Middle frontal gyrus (tissue), 1 donor: ENCODE measurements around the gene ZNF691.
"Not testable (repeated sequence)": the region's sequence is repeated elsewhere in the genome, so short reads cannot be mapped to it uniquely, and the experiment has no call there.

Source experiments
- DNase-seq: peaks from one replicate; pipeline ENCODE4 v3.0.0-alpha.2; 2015; ENCODE audit warnings: low spot score; ENCODE audit errors: extremely low spot score

ZNF691 gene

DNA sequence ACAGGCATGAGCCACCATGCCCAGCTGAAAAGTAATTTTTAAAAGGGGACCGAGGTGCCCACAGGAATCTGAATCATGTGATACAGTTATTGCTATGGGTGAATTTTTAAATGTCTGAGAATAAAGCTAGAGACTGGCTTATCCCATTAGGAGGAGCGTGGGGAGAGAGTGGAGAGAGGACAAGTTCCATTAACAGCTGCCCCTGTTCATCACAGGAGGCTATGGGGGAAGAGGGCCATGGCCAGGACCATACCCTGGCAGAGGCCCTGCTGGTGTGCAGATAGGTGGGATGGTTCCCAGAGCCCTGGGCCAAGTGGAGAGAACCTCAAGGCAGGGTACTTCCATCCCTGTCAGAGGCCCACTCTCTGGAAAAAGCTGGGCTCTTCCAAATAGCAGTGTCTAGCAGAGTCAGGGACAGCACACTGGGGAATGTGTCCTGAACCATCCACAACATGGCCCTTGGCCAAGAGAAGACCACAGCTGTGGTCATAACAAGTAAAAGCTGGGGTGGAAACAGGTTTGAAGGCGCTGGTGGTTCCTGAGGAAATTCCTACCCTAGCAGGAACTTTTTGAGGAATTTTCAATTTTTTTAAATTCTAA, 13.7 kb upstream of the ZNF691 start:
- DNase-seq: no peak

DNA sequence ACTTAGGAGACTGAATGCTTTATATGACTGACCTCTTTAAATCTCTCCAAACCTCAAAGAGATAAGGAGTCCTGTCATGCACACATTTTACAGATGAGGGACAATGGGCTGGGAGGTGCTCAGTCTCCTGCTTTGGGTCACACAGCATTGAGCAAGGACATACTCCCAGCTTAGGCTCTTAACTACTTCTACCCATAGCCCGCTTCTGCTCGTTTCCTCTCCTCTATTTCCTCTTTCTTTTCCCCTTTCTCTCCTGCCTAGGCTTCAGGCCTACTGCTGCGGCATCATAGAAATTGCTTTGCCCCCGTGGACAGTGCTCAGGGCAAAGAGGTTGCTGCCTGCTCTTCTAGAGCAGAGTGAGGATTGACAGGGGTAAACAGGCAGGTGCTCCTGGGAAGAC, 12.4 kb upstream of the ZNF691 start:
- DNase-seq: no peak

DNA sequence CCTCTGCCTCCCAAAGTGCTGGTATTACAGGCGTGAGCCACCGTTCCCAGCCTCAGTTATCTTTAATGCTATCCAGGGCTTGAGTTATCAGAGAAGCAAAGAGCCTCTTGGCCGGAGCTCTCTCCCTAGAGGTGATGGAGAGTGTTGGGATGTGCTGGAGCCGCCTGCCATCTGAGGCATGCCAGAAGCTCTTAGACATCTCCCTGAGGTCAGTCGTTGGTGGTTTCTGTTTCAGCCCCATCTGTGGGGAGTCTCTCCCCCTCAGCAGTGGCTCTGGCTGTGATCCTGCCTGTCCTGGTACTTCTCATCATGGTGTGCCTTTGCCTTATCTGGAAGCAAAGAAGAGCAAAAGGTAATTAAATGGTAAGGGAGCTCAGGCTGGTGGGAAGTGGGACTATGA, 11.6 kb upstream of the ZNF691 start:
- no peak for DNase-seq

DNA sequence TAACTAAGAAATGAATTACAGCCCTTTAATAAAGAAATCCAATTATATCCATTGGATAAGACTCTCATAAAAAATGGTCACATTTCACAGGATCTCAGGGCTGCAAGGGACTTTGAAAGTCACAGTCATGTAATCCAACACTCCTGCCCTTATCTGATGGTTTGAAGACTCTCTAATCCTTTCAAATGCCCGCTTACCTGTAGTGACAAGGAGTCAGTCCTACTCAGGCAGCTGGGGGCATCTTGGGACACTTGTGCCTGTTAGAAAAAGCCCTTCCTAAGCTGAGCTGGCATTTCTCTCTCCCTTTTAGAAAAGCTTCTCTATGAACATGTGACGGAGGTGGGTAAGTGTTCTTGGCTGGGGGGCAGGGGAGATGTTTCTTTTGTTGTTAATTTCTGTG, 11.0 kb upstream of the ZNF691 start:
- no peak for DNase-seq

DNA sequence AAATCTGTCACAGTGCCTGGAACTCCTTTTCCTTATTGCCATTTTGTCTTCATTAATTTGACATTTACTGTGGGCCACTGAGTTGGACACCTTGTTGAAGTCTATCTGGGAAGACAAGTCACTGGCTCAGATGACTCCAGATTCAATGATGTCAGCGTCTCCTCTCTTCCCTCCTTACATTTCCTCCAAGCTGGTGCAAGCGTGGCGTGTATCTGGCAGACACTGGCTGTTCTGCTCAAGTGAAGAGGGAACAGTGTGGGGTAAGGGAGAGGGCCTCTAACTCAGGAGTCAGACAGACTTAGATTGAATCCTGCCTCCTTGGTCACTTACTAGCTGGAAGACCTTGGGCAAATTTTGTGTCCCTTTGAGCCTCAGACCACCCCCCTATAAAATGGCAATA, 8.7 kb upstream of the ZNF691 start:
- DNase-seq: no peak

DNA sequence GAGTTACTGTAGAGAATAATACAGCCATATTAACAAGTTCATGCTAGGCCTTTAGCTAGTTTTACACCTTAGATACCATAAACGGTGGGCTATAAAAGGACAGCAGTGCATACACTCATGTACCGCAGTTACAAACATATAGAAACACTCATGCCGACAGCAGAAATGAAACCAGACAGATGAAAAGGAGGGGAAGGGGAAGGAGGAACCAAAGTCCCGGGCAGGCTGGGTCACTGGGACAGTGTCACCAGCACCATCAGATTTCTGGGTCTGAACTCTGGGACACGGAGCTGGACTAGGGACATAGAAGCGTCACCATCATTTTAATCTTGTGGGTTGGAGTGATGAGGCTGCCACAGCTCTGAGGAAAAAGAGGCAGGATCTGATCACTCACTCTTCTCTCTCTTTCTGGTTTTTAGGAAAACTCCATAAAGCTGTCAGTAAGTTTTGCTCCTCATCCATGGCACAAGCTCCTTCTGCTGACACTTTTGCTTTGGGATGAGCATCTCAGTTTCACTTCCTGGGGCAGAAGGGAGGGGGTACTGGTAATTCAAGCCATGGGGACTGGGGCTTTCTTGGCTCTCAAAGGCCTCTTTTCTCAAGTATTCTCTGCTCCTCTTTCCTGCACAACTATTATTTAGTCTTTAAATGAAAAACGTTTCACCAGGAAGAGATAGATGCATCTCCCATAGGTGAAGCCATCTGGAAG, 7.8 kb upstream of the ZNF691 start:
- no peak for DNase-seq

DNA sequence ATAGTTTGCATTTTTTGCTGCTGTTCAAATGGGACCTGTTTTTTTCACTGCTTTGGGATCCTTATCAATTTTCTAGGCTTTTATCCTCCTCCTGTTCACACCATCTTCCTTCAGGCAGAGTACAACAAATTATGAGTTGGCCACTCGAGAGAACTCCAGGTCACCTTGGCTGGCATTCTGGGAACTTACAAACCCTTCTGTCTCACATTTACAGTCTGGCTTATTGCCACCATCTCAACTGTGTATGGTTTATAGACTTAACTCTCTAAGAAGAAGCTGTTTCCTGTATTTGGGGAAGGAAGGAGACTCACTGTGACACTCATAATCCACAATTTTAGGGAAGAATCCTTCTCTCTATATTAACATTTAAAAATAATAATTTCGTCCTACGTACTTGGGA, 5.4 kb upstream of the ZNF691 start:
- DNase-seq: no peak

DNA sequence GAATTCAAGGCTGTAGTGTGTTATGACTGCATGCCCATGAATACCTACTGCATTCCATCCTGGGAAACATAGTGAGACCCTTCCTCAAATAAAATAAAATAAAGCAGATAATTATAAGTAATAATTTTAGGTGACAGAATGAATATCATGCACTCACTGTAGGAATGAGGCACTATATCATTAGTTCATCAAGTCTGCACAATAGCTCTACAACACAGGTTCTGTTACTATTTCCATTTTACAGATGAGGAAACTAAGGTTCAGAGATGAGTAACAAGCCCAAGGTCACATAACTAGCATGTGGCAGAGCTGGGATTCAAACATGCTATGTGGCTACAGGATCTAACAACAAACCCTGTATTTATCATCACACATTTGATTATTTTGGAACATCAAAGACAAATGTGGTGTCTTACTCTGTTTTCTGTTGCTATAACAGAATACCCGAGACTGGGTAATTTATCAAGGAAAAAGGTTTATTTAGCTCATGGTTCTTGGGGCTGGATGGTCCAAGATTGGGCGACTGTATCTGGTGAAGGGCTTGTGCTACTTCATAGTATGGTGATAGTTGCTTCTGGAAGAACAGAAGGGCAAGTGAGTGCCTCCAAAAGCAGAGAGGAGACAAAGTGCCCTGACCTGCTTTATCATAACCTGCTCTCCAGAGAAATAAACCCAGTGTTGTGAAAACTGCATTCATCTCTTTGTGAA, 4.8 kb upstream of the ZNF691 start:
- no peak for DNase-seq

DNA sequence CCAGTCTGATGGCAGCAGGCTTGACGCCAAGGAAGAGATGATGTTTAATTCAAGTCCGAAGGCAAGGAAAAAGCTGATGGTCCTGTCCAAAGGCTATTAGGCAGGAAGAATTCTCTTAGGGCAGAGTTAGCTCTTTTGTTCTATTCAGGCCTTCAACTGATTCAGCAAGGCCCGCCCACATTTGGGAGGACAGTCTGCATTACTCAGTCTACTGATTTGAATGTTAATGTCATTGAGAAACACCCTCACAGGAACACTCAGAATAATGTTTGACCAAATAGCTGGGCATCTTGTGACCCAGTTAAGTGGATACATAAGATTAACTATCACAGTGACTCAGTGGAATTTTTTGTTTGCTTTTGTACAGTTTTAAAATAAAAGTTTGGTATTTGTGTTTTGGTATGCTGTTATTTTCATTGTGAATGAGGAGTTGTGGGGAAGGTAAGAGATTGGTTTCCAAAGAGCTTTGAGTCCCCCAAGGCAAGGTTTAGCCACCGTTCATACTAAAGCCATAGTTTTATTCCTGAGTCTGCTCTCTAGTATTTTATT, 1.7 kb upstream of the ZNF691 start:
- DNase-seq: no peak

DNA sequence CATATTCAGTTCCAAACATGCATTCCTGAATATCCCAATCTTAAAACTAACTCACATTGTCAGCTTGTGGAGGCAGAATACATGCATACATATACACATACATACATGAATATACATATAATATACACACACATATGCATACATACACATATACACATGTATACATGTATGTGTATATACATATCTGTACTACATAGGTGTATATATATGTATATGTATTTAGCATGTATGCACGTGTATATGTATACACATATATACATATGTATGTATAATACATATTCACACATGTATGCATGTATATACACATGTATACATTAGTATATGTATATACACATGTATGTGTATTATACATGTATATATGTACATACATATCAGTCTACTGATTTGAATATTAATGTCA, 1.2 kb upstream of the ZNF691 start:
- no peak for DNase-seq

DNA sequence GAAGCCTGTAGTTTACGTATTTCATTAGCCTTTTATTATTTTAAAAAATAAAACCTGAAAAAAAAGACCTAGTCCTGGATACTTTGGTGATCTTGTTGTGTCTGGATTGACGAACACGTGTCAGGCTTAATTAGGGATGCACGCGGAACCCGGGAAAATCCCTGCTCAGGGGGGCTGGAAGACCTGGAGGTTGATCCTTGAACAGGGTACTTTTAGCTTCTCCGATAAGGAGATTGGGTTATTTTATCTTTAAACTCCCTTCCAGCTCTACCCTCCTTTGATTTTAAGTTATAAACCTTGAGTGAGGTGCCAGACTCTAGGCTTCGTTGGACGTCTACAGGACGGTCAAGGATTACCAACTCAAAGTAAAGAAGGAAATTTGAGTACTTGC, 552 bp upstream of the ZNF691 start:
- no peak for DNase-seq

DNA sequence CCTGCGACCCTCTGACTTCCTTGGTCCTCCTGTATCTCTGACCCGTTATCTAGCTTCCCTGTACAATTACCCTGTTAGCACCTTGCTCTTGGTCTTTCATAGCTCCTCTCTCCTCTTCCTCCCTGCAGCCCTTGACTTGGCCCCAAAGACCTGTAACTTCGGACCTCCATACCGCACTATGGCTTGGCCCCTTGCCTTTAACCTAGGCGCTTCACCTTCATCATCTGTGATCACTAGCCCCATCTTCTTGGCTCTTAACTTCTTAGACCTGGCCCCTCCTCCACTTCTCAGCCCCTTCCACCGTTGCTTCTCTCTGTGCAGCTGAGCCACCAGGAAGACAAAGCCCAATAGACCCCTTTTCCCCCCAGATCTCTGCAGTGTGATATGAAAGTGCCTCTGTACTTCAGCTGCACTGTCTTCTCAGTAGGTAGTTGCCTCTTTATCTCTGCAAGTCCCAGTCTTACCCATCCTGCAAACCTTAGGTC, 740 bp downstream of the ZNF691 start:
- no peak for DNase-seq

DNA sequence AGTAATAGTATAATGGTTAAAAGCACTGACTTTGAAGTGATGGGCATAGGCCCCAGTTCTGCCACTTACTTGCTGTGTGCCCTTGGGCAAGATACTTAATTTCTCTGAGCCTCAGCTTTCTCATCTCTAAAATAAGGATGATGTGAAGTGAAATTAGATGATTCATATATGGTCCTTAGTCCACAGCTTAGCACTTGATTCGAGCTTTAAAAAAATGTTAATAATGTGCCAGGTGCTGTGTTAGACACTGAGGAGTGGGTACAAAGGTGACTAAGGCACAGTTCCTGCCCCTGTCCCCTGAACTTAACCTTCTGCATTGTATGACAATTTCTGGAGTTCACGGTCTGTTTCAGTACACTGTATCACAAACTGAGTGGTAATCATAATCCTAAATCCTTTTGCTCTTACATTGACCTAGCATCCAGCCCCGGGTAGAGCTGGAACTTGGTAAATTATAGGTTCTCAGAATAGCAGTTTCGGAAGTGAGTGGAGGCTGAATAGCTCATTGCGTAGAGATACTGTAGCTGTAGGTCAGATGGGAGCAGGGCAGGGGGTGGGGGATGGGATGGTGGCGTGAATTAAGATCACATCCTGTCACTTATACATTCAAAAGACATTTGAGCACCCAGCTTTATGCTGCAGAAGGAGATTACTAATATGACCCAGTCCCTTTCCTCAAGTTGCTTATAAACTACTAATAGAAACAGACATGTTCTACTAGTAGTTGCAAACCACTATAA, 1.5 kb downstream of the ZNF691 start:
- DNase-seq: no peak

DNA sequence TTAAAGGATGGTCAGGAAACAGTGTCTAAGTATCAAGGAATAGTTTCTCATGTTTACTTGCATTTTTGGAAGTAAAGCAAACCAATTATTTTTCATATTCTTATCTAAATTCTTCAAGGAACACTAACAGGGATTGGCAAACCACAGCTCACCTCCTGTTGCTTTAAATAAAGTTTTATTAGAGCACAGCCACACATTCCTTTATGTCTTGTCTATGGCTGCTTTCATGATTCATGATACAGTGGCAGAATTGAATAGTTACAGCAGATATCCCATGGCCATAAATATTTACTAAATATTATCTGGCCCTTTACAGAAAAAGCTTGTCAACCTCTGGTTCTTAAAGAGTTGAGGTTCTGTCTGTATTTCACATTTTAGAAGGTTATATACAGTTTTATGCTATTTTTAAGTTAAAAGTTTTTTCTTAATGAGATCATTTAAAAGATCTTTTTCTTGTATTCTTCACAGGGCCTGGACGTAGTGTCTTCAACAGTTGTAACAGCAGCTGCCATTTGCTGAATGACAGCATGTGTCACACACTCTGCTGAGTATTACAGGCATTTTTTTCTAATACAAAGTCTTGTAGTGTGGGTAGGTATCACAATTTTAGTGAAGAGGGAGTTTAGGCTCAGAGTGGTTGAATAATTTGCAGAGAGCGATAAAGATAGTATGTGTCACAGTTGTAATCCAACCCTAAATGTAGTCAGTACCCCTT, 2.6 kb downstream of the ZNF691 start:
- DNase-seq: no peak

DNA sequence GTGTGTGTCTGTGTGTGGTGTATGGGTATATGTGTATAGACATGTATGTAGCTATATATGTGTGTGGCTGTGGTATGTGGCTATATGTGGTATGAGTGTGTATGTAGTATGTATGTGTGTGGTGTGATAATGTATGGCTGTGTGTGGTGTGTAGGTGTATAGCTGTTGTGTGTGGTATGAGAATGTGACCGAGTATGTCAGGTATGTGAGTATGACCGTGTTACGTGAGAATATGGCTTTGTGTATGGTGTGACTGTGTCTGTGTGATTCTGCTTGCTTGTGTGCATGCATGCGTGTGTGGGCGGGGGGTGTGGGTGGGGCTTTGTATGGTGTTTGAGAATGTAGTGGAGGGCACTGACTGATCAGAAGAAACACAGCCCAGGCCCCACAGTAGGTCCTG, 3.5 kb downstream of the ZNF691 start:
- DNase-seq: no peak

DNA sequence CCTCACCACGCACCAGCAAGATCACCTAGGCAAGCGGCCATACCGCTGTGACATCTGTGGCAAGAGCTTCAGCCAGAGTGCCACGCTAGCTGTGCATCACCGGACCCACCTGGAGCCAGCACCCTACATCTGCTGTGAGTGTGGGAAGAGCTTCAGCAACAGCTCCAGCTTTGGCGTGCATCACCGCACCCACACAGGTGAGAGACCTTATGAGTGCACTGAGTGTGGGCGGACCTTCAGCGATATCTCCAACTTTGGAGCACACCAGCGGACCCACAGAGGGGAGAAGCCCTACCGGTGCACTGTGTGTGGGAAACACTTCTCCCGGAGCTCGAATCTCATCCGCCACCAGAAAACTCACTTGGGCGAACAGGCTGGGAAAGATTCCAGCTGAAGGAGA, 5.0 kb downstream of the ZNF691 start:
- no peak for DNase-seq

DNA sequence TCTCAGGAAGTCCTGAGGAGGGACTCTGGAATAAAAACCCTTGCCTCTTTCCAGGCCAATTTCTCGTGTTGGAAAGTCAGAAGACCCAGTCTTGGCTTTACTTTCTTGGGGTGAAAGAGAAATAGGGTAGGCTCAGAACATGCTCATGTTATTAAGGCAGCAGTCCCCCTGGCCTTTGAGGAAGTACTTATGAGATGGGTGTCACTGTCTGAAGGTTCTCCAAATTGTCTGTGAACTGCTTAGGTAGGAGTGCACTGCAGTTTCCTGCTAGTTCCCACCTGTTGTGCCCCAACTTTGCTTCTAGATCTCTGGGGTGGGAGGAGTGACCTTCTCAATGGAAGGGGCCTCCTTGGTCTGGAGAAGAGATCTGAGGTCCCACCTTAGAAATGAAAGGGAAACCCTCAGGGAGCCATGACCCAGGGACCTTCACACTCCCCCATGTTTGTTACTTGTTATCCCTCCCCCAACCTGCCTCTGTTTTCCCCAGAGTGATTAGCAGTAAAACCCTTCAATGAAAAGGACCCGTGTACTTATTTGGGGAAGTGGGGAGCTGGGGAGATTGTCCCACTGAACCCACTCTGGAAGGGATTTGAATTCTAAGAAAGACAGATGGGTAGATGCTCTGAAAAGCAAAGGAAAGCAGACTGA, 5.7 kb downstream of the ZNF691 start:
- DNase-seq: no peak

DNA sequence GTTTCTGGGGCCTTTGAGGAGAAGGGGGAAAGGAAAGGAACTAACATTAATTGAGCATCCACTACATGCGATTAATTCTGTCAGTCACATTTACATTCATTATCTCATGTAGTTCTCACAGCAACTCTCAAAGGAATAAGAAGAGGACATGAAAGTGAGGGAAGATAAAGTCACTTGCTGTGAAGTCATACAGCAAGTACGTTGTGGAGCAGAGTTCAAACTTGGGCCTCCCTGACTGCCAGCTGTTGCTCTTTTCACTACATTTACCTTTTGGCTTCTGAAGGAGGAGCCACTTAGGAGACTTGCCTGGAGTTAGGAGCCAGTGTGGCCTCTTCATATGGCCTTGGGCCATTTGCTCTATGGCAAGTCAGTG, 6.2 kb downstream of the ZNF691 start:
- DNase-seq: no peak

DNA sequence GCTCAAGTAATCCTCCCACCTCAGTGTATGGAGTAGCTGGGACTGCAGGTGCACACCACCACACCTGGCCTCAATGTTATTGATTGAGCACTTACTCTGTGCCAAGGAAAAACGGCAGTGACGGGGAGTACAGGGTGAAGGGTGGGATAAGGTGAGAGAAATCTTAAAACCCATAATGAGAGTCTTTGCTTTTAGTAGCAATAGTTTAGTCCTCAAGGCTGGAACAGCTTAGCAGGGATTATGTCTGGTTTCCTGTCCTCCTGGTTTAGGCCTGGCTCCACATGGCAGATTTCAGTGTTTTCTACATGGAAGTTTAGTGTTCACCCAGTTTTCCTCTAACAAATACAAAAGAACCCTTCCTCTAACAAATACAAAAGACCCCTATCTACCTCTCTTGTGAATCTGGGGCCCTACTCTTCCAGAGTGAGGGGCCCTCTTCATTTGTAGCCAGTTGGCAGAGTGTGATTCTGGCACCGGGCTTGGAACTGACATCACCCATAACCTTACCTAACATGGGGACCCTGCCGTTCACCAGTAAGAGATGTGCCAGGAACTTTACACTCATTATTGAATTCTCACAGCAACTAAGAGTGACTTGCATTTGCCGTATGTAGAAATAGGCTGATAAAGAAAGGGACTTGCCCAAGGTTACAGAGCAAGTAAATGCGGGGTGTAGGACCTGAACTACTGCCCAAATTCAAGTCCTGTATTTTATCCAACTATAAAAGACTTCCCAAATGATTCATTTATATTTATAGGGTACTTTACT, 6.9 kb downstream of the ZNF691 start:
- no peak for DNase-seq

DNA sequence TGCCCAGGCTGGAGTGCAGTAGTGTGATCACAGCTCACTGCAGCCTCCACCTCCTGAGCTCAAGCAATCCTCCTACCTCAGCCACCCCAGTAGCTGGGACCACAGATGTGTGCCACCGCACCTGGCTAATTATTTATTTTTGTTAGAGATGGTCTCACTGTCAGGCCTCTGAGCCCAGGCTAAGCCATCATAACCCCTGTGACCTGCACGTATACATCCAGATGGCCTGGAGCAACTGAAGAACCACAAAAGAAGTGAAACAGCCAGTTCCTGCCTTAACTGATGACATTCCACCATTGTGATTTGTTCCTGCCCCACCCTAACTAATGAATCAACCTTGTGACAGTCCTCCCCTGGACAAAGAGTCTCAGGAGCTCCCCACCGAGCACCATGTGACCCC, 10.1 kb downstream of the ZNF691 start:
- DNase-seq: not testable (repeated sequence)
